Natural killer cell (primary cell): Measurements from ENCODE around the gene PRPF40A. TPM values are rescaled to one million over a fixed set of nuclear protein-coding genes. Genes with fewer than 3 reads are reported as not detected.

Experiments used
- ATAC-seq, 3 donors: fragments of 150-1000 bp in 2 of 3; fragments of 200-7000 bp in 1 of 3; cut with Tn5 transposase; 1 replicate in 1 of 3; 2 replicates in 2 of 3; pipeline ENCODE4 v1.10.0; 2021; ENCODE audit warnings: mild to moderate bottlenecking in 2 of 3, moderate library complexity in 2 of 3
- DNase-seq, 2 donors: peaks; one replicate each; pipeline versions ENCODE4 v3.0.0 to v3.0.0-alpha.2; 2013 to 2021; ENCODE audit warnings: mixed read lengths in 1 of 2
- H3K27ac ChIP-seq: one replicate; pipeline ENCODE4 v1.5.1; 2013; ENCODE audit warnings: mild to moderate bottlenecking, low read length
- H3K27me3 ChIP-seq: one replicate; pipeline ENCODE4 v1.6.1; 2013; ENCODE audit warnings: low read length; ENCODE audit not compliant: control insufficient read depth, insufficient read depth
- H3K36me3 ChIP-seq: one replicate; pipeline ENCODE4 v1.6.1; 2013; ENCODE audit warnings: low read length; ENCODE audit not compliant: control insufficient read depth, insufficient read depth
- H3K4me1 ChIP-seq: one replicate; pipeline ENCODE4 v1.6.1; 2013; ENCODE audit warnings: low read length; ENCODE audit not compliant: control insufficient read depth, insufficient read depth
- H3K4me3 ChIP-seq: one replicate; pipeline ENCODE4 v1.5.1; 2013; ENCODE audit warnings: low read length
- H3K9me3 ChIP-seq: one replicate; pipeline ENCODE4 v1.6.1; 2013; ENCODE audit warnings: low read length; ENCODE audit not compliant: control insufficient read depth, insufficient read depth
- H3K27ac Mint-ChIP-seq, 2 donors: one replicate each; pipeline ENCODE4 v1.8.0; 2022; ENCODE audit warnings: mild to moderate bottlenecking in 2 of 2, mixed read lengths in 2 of 2, moderate library complexity in 1 of 2
- H3K27me3 Mint-ChIP-seq, 2 donors: one replicate each; pipeline ENCODE4 v1.8.0; 2022; ENCODE audit warnings: low read depth in 2 of 2, mixed read lengths in 2 of 2
- H3K36me3 Mint-ChIP-seq: one replicate; pipeline ENCODE4 v1.8.0; 2022; ENCODE audit warnings: mixed read lengths
- H3K4me1 Mint-ChIP-seq, 2 donors: one replicate each; pipeline ENCODE4 v1.8.0; 2022; ENCODE audit warnings: mixed read lengths in 2 of 2
- H3K4me3 Mint-ChIP-seq: one replicate; pipeline ENCODE4 v1.8.0; 2022; ENCODE audit warnings: mild to moderate bottlenecking, moderate library complexity, mixed read lengths
- H3K9me3 Mint-ChIP-seq, 2 donors: one replicate each; pipeline ENCODE4 v1.8.0; 2022; ENCODE audit warnings: mixed read lengths in 2 of 2
- WGBS: methylation state at CpG from one replicate; pipeline ENCODE4 v1.1.7; 2013; ENCODE audit warnings: missing lambda C conversion rate; ENCODE audit not compliant: insufficient coverage; 5-methylcytosine and 5-hydroxymethylcytosine counted together
- intact Hi-C: fragments of 100-400 bp; cut with micrococcal nuclease; formaldehyde crosslinking; loops from one replicate; pipeline ENCODE4 v1.14.2; 2022
- total RNA-seq, 4 donors: library from RNA; stranded (reverse); fragments of 120-200 nt in 1 of 4; gene quantifications; one replicate each; pipeline versions ENCODE4 v1.2.3 to v1.2.4, GENCODE V29; 2013 to 2022
- TF ChIP-seq, protein P1 (sequence below): fragments of 200-600 bp; IDR thresholded peaks from one replicate; pipeline ENCODE4 v1.8.0; 2022; ENCODE audit warnings: antibody characterized with exemption

PRPF40A gene
- total RNA-seq, 3 donors from 2014 or later (not counting 1 experiment from before 2014, with no cell fraction given) = 120 to 137 (median 130) TPM

DNA sequence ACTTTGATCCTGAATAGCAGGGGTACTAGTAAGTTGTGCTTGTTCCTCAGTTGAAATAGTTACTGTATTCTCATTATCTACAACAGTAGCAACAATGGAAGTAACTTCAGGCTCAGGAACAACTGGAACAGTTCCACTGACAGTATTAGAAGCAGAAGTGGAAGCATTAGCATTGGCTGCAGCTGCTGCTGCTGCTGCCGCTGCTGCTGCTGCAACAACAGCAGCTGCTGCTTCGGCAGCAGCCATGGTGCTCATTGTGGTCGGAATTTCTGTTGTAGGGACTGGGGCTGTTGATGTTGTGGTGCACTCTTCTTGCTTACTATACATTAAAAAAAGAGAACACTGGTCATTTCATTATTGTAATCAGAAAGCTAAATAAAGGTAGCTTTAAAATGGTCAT, 40.8 kb downstream of the PRPF40A start:
- TF ChIP-seq, protein P1, sequence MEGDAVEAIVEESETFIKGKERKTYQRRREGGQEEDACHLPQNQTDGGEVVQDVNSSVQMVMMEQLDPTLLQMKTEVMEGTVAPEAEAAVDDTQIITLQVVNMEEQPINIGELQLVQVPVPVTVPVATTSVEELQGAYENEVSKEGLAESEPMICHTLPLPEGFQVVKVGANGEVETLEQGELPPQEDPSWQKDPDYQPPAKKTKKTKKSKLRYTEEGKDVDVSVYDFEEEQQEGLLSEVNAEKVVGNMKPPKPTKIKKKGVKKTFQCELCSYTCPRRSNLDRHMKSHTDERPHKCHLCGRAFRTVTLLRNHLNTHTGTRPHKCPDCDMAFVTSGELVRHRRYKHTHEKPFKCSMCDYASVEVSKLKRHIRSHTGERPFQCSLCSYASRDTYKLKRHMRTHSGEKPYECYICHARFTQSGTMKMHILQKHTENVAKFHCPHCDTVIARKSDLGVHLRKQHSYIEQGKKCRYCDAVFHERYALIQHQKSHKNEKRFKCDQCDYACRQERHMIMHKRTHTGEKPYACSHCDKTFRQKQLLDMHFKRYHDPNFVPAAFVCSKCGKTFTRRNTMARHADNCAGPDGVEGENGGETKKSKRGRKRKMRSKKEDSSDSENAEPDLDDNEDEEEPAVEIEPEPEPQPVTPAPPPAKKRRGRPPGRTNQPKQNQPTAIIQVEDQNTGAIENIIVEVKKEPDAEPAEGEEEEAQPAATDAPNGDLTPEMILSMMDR = no peak
- Histone ChIP-seq H3K27ac (no peak overlapping the region), H3K4me3 (no peak overlapping the region), H3K9me3 (no peaks in the 10 kb centered on the region), H3K27me3 (no peaks in the 10 kb centered on the region), H3K36me3 (peaks cover 85% of the 10 kb centered on the region), H3K4me1 (no peaks in the 10 kb centered on the region)
- H3K4me1 Mint-ChIP-seq = no peaks in the 10 kb centered on the region
- intact Hi-C loops = no loop called here
- ATAC-seq (no peak), DNase-seq (no peak)
- H3K36me3 Mint-ChIP-seq = peaks cover 30% of the 10 kb centered on the region
- H3K4me3 Mint-ChIP-seq = no peak overlapping the region
- no peaks in the 10 kb centered on the region for H3K9me3 Mint-ChIP-seq
- H3K27me3 Mint-ChIP-seq = no peaks in the 10 kb centered on the region
- no peak overlapping the region for H3K27ac Mint-ChIP-seq
- WGBS = 100% methylated on average over 2 of the region's 3 CpGs

DNA sequence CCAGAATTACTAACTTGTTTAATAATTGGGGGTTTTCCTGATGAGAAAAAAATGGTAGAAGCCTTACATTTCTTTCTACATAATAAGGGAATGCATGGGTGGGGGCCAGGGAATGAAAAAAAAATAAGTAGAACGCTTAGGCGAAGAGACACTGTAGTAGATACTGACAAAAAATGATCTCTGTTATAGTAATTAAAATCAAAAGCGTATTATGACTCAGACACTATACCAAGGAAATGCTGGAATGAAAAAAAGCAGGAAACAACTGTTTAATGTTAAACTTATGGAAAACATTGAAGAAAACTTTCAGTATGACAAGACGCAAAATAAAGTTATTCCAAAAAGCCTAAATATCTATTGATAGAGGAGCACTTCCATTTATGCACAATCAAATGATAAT, 42.9 kb downstream of the PRPF40A start:
- H3K27me3 Mint-ChIP-seq = no peaks in the 10 kb centered on the region
- Histone ChIP-seq H3K36me3 (peaks cover 85% of the 10 kb centered on the region), H3K4me1 (no peaks in the 10 kb centered on the region), H3K4me3 (no peak overlapping the region), H3K27me3 (no peaks in the 10 kb centered on the region), H3K9me3 (no peaks in the 10 kb centered on the region), H3K27ac (no peak overlapping the region)
- ATAC-seq = no peak
- peak overlapping the region in 1 of 2 donors; percentile 29 for H3K27ac Mint-ChIP-seq
- no peak overlapping the region for H3K4me3 Mint-ChIP-seq
- no peak for DNase-seq
- no peaks in the 10 kb centered on the region for H3K4me1 Mint-ChIP-seq
- H3K9me3 Mint-ChIP-seq = no peaks in the 10 kb centered on the region
- H3K36me3 Mint-ChIP-seq = peaks cover 29% of the 10 kb centered on the region
- intact Hi-C loops = no loop called here
- WGBS = 93% methylated on average over 2 of the region's 4 CpGs
- TF ChIP-seq, protein P1 = no peak

DNA sequence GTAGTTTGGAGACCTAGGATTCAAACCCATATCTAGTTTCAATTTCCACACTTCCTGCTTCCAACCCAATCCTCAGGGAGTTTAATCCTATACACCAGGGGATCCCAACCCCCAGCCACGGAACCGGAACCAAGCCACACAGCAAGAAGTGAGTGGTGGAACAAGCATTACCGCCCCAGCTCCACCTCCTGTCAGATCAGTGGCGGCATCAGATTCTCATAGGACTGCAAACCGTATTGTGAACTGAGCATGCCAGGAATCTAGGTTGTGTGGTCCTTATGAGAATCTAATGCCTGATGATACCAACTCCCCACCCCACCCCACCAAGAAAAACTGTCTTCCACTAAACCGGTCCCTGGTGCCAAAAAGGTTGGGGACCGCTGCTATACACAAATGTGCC, 52.5 kb downstream of the PRPF40A start:
- Mint-ChIP-seq H3K27ac (no peak overlapping the region), H3K27me3 (no peaks in the 10 kb centered on the region), H3K36me3 (peaks cover 25% of the 10 kb centered on the region), H3K9me3 (no peaks in the 10 kb centered on the region), H3K4me3 (no peak overlapping the region), H3K4me1 (no peaks in the 10 kb centered on the region)
- no peaks in the 10 kb centered on the region for H3K27me3 ChIP-seq
- DNase-seq (no peak), ATAC-seq (no peak)
- H3K27ac ChIP-seq = no peak overlapping the region
- H3K4me3 ChIP-seq = no peak overlapping the region
- no peaks in the 10 kb centered on the region for H3K4me1 ChIP-seq
- no peaks in the 10 kb centered on the region for H3K9me3 ChIP-seq
- TF ChIP-seq, protein P1 = no peak
- peaks cover 93% of the 10 kb centered on the region for H3K36me3 ChIP-seq
- WGBS = 100% methylated on average over 7 of the region's 7 CpGs
- intact Hi-C loops = no loop called here

DNA sequence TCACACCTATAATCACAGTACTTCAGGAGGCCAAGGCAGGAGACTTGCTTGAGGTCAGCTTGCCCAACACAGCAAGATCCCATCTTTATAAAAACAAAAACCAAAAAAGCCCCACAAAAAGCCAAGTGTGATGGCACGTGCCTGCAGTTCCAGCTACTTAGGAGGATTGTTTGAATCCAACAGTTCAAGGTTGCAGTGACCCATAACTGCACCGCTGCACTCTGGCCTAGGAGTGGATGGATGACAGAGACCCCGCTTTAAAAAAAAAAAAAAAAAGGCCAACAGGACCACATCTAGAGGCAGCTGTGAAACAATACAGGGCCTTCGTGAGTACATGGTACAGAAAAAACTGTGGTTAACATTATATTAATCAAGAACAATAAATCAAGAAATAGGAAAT, 56.2 kb downstream of the PRPF40A start:
- Histone ChIP-seq H3K9me3 (no peaks in the 10 kb centered on the region), H3K4me3 (no peak overlapping the region), H3K27ac (no peak overlapping the region), H3K4me1 (no peaks in the 10 kb centered on the region), H3K27me3 (no peaks in the 10 kb centered on the region), H3K36me3 (peaks cover 91% of the 10 kb centered on the region)
- Mint-ChIP-seq H3K27me3 (no peaks in the 10 kb centered on the region), H3K4me3 (no peak overlapping the region), H3K9me3 (no peaks in the 10 kb centered on the region), H3K4me1 (no peaks in the 10 kb centered on the region), H3K27ac (no peak overlapping the region), H3K36me3 (peaks cover 28% of the 10 kb centered on the region)
- intact Hi-C loops = no loop called here
- DNase-seq = no peak
- WGBS = 99% methylated on average over 3 of the region's 4 CpGs
- TF ChIP-seq, protein P1 = no peak
- no peak for ATAC-seq
